CD14-positive monocyte (primary cell): ENCODE data around the gene HSBP1. TPM values are rescaled to one million over a fixed set of nuclear protein-coding genes. Genes with fewer than 3 reads are reported as not detected.

Experiments
- DNase-seq, 3 donors: peaks; one replicate each; pipeline ENCODE4 v3.0.0-alpha.2; 2011 to 2022
- H2AFZ ChIP-seq: 2 replicates; pipeline ENCODE4 v1.6.0; 2012; ENCODE audit warnings: mild to moderate bottlenecking, low read depth, low read length, inconsistent platforms; ENCODE audit not compliant: insufficient read depth, poor library complexity, severe bottlenecking
- H3K27ac ChIP-seq, 2 donors: 1 replicate in 1 of 2; 2 replicates in 1 of 2; pipeline ENCODE4 v1.5.1; 2012 to 2013; ENCODE audit warnings: low read length in 2 of 2, control low read depth in 1 of 2, inconsistent platforms in 1 of 2, low read depth in 1 of 2, mild to moderate bottlenecking in 1 of 2
- H3K27me3 ChIP-seq, 2 donors: one replicate each; pipeline versions ENCODE4 v1.6.0 to v1.6.1; 2011 to 2013; ENCODE audit warnings: low read length in 2 of 2; ENCODE audit not compliant: control insufficient read depth in 2 of 2, insufficient read depth in 2 of 2
- H3K36me3 ChIP-seq, 2 donors: replicated peaks in 1 of 2; 1 replicate in 1 of 2; 2 replicates in 1 of 2; pipeline versions ENCODE4 v1.5.1 to v1.6.1; 2012 to 2013; ENCODE audit warnings: low read length in 2 of 2, control low read depth in 1 of 2, inconsistent platforms in 1 of 2, mild to moderate bottlenecking in 1 of 2; ENCODE audit not compliant: insufficient read depth in 2 of 2, control insufficient read depth in 1 of 2
- H3K4me1 ChIP-seq, 2 donors: 1 replicate in 1 of 2; 2 replicates in 1 of 2; pipeline versions ENCODE4 v1.5.1 to v1.6.1; 2012 to 2013; ENCODE audit warnings: low read length in 2 of 2, control low read depth in 1 of 2, inconsistent platforms in 1 of 2, mild to moderate bottlenecking in 1 of 2, moderate library complexity in 1 of 2; ENCODE audit not compliant: insufficient read depth in 2 of 2, control insufficient read depth in 1 of 2
- H3K4me2 ChIP-seq: replicated peaks from 2 replicates; pipeline ENCODE3; 2012; ENCODE audit warnings: low read length, moderate library complexity, mild to moderate bottlenecking; ENCODE audit not compliant: poor library complexity, severe bottlenecking; ENCODE audit errors: extremely low read depth
- H3K4me3 ChIP-seq, 3 experiments: fragments of 200-600 bp in 1 of 3; sonication (generic) in 1 of 3; replicated peaks in 1 of 3; 1 replicate in 2 of 3; 2 replicates in 1 of 3; pipeline ENCODE4 v1.5.1; 2011 to 2013; ENCODE audit warnings: low read length in 3 of 3, mild to moderate bottlenecking in 3 of 3, control low read depth in 2 of 3, low read depth in 2 of 3, inconsistent platforms in 1 of 3, moderate library complexity in 1 of 3
- H3K79me2 ChIP-seq: 2 replicates; pipeline ENCODE4 v1.6.0; 2012; ENCODE audit warnings: mild to moderate bottlenecking, control low read depth, inconsistent platforms, low read length, moderate library complexity; ENCODE audit not compliant: insufficient read depth
- H3K9ac ChIP-seq: 2 replicates; pipeline ENCODE4 v1.6.0; 2017; ENCODE audit warnings: low read length, mild to moderate bottlenecking; ENCODE audit not compliant: insufficient read depth, poor library complexity, severe bottlenecking
- H3K9me3 ChIP-seq, 2 donors: replicated peaks in 1 of 2; 1 replicate in 1 of 2; 2 replicates in 1 of 2; pipeline versions ENCODE4 v1.5.1 to v1.6.1; 2012 to 2013; ENCODE audit warnings: low read length in 2 of 2, control low read depth in 1 of 2; ENCODE audit not compliant: control insufficient read depth in 1 of 2, insufficient read depth in 1 of 2
- H4K20me1 ChIP-seq: 2 replicates; pipeline ENCODE4 v1.6.0; 2012; ENCODE audit warnings: mild to moderate bottlenecking, low read length, control low read depth, moderate library complexity; ENCODE audit not compliant: insufficient read depth
- H3K27ac Mint-ChIP-seq, 7 donors: one replicate each; pipeline ENCODE4 v1.8.0; 2020; ENCODE audit warnings: mild to moderate bottlenecking in 7 of 7, mixed read lengths in 7 of 7, moderate library complexity in 6 of 7, inconsistent platforms in 2 of 7
- H3K27me3 Mint-ChIP-seq, 3 donors: one replicate each; pipeline ENCODE4 v1.8.0; 2021 to 2022; ENCODE audit warnings: low read depth in 3 of 3, mild to moderate bottlenecking in 3 of 3, mixed read lengths in 3 of 3, moderate library complexity in 3 of 3, inconsistent platforms in 1 of 3
- H3K36me3 Mint-ChIP-seq, 2 donors: one replicate each; pipeline ENCODE4 v1.8.0; 2020; ENCODE audit warnings: mixed read lengths in 2 of 2, inconsistent platforms in 1 of 2, mild to moderate bottlenecking in 1 of 2
- H3K4me1 Mint-ChIP-seq: one replicate; pipeline ENCODE4 v1.8.0; 2020; ENCODE audit warnings: mild to moderate bottlenecking, mixed read lengths
- H3K4me3 Mint-ChIP-seq, 2 donors: one replicate each; pipeline ENCODE4 v1.8.0; 2020; ENCODE audit warnings: mild to moderate bottlenecking in 2 of 2, mixed read lengths in 2 of 2, moderate library complexity in 1 of 2
- H3K9me3 Mint-ChIP-seq, 7 donors: one replicate each; pipeline ENCODE4 v1.8.0; 2020 to 2022; ENCODE audit warnings: mixed read lengths in 7 of 7, mild to moderate bottlenecking in 6 of 7, moderate library complexity in 6 of 7, inconsistent platforms in 2 of 7
- CTCF ChIP-seq: fragments of 200-600 bp; IDR thresholded peaks from one replicate; pipeline ENCODE4 v1.8.0; 2022; ENCODE audit warnings: antibody characterized with exemption, mild to moderate bottlenecking
- WGBS: methylation state at CpG from one replicate; pipeline ENCODE4 v1.1.5; 2013; ENCODE audit warnings: missing lambda C conversion rate; ENCODE audit not compliant: insufficient coverage; 5-methylcytosine and 5-hydroxymethylcytosine counted together
- intact Hi-C, 2 donors: fragments of 100-400 bp; cut with micrococcal nuclease; formaldehyde crosslinking; loops; one replicate each; pipeline versions ENCODE4 v1.15.0 to v1.15.1; 2023
- polyA plus RNA-seq, 3 donors: library from polyadenylated mRNA; depleted of rRNA in 1 of 3; unstranded in 2 of 3; stranded (reverse) in 1 of 3; fragments of 300-500 nt in 2 of 3; fragments of >200 nt in 1 of 3; fragmentation: Illumina TruSeq in 2 of 3; gene quantifications; 1 replicate in 2 of 3; 2 replicates in 1 of 3; pipeline ENCODE4 v1.2.3, GENCODE V29; 2012 to 2021

Gene HSBP1
- polyA plus RNA-seq, 3 donors = 16.9 to 194 (median 178) TPM

DNA sequence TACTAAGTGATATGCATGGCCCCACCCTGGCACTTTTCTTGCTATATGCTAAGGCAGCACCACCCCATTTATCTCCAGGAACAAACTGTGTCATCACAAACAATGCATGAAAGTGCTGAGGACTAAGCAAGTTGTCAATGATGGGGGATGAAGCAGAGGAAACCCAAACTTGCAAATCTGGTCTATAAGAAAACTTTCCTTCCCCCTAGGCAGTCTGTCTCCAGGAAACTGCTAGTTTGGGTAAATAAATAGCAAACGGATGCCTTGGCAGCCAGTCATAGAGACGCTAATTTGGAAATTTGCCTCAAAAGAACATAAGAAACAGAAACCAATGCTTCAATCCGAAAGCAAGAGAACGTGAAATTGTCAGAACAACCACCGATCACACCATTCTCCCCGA is 5.6 kb upstream of the HSBP1 start:
- Histone ChIP-seq H3K79me2 (no peaks in the 10 kb centered on the region), H3K36me3 (no peaks in the 10 kb centered on the region), H3K27ac (peak overlapping the region in 1 of 2 donors; percentile 8), H3K4me3 (peak overlapping the region in 1 of 3 experiments; percentile 16), H3K4me1 (peaks cover 41 to 47% of the 10 kb centered on the region in 2 donors), H4K20me1 (no peaks in the 10 kb centered on the region), H3K9ac (no peak overlapping the region), H3K9me3 (no peaks in the 10 kb centered on the region), H3K27me3 (no peaks in the 10 kb centered on the region), H3K4me2 (no peak overlapping the region), H2AFZ (no peak overlapping the region)
- Mint-ChIP-seq H3K27ac (peak overlapping the region in 4 of 7 donors; percentile 43 to 82 (median 76)), H3K27me3 (peaks cover 0 to 4% (median 3%) of the 10 kb centered on the region in 3 donors), H3K9me3 (peaks cover 0 to 5% (median 2%) of the 10 kb centered on the region in 7 donors), H3K4me3 (peak overlapping the region; percentile 1 to 26), H3K36me3 (peaks cover 2 to 8% of the 10 kb centered on the region in 2 donors), H3K4me1 (peaks cover 47% of the 10 kb centered on the region)
- no CpG with 5 or more reads among the region's 6 CpGs for WGBS
- TF ChIP-seq CTCF = no peak
- intact Hi-C loops = no loop called here
- peak; percentile 21 to 25 (median 23) for DNase-seq

- Histone ChIP-seq H3K27ac (peak overlapping the region; percentile 8 to 21), H4K20me1 (no peaks in the 10 kb centered on the region), H3K9me3 (no peaks in the 10 kb centered on the region), H3K4me3 (peak overlapping the region in 1 of 3 experiments; percentile 16), H3K27me3 (no peaks in the 10 kb centered on the region), H3K79me2 (no peaks in the 10 kb centered on the region), H3K4me1 (peaks cover 46 to 52% of the 10 kb centered on the region in 2 donors), H3K4me2 (no peak overlapping the region), H3K9ac (no peak overlapping the region), H2AFZ (no peak overlapping the region), H3K36me3 (no peaks in the 10 kb centered on the region)
- intact Hi-C loops = no loop called here
- TF ChIP-seq CTCF = no peak
- peaks cover 2 to 9% of the 10 kb centered on the region in 2 donors for H3K36me3 Mint-ChIP-seq
- H3K27ac Mint-ChIP-seq = peak overlapping the region; percentile 71 to 82 (median 80)
- H3K9me3 Mint-ChIP-seq = peaks cover 0 to 5% (median 2%) of the 10 kb centered on the region in 7 donors
- H3K27me3 Mint-ChIP-seq = peaks cover 0 to 4% (median 3%) of the 10 kb centered on the region in 3 donors
- DNase-seq = peak in 1 of 3 donors; percentile 70
- peaks cover 52% of the 10 kb centered on the region for H3K4me1 Mint-ChIP-seq
- WGBS = 74% methylated on average over 9 of the region's 11 CpGs
- H3K4me3 Mint-ChIP-seq = peak overlapping the region; percentile 48 to 77
Measured at GRCh38 chr16:83802554-83803205, 5.1 kb upstream of the HSBP1 start.
